HEK293T (cell line): ENCODE data around the gene SERPINB13.

ENCODE experiments used
- FOXM1 ChIP-seq: fragments of 450-650 bp; IDR thresholded peaks from 2 replicates; pipeline ENCODE4 v1.6.1; 2017; ENCODE audit warnings: mild to moderate bottlenecking, borderline replicate concordance
- HDGF ChIP-seq: fragments of 450-650 bp; IDR thresholded peaks from 2 replicates; pipeline ENCODE4 v1.6.1; 2017; ENCODE audit warnings: antibody characterized with exemption, borderline replicate concordance
- SUZ12 ChIP-seq: fragments of 450-650 bp; IDR thresholded peaks from 2 replicates; pipeline ENCODE4 v1.6.1; 2016; ENCODE audit warnings: mild to moderate bottlenecking
- ZNF384 ChIP-seq: fragments of 450-650 bp; IDR thresholded peaks from 2 replicates; pipeline ENCODE4 v1.6.1; 2016

- TF ChIP-seq FOXM1 (no peak), HDGF (no peak), SUZ12 (no peak), ZNF384 (no peak)
These were observed 59.8 kb downstream of the SERPINB13 start for GRCh38 chr18:63646936-63647335.
